OCI-LY7 (cell line): ENCODE results near the gene TNFAIP8L3.

Experiments
- EZH2phosphoT487 ChIP-seq: fragments of 200-600 bp; sonication (generic); IDR thresholded peaks from 2 replicates; pipeline ENCODE4 v1.6.1; 2018; ENCODE audit warnings: low read depth, borderline replicate concordance, mild to moderate bottlenecking, mixed run types, antibody characterized with exemption, low read length, moderate library complexity, mixed read lengths
- TF ChIP-seq, protein P1 (sequence below): fragments of 200-600 bp; sonication (generic); conservative IDR thresholded peaks from 2 replicates; pipeline ENCODE4 v1.5.1; 2014; ENCODE audit warnings: mild to moderate bottlenecking, antibody characterized with exemption, low read length, moderate library complexity, mixed read lengths

DNA sequence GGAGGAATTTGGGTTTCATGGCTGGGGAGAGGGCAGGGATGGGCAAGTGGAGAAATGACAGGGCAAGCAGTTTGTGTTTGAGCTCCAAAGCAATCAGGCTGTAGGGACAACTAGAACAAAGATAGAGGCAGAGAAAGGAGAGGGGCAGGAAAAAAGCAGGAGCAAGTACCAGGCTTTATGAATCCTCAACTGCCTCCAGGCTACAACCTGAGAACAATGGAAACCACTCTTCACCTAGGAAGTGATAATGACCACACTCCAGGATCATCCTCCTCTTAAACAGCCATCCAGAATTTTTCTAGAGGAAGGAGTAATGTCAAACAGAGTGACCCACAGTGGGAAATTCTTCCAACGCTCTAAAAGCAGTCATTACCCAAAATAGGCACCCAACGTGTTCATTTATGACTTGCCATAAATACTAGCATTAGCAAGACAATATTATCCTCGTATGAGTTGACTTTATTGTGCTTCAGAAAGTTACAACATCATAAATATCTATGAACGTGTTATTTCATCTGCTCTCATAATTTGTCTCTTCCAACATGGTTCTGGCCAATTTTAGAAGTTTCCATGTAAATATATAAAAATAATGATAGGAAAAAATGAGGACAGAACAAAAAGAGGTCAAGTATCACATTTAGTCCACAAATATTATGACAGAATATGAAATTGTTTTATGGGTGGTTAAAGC, 50.5 kb downstream of the TNFAIP8L3 start:
- TF ChIP-seq, protein P1, sequence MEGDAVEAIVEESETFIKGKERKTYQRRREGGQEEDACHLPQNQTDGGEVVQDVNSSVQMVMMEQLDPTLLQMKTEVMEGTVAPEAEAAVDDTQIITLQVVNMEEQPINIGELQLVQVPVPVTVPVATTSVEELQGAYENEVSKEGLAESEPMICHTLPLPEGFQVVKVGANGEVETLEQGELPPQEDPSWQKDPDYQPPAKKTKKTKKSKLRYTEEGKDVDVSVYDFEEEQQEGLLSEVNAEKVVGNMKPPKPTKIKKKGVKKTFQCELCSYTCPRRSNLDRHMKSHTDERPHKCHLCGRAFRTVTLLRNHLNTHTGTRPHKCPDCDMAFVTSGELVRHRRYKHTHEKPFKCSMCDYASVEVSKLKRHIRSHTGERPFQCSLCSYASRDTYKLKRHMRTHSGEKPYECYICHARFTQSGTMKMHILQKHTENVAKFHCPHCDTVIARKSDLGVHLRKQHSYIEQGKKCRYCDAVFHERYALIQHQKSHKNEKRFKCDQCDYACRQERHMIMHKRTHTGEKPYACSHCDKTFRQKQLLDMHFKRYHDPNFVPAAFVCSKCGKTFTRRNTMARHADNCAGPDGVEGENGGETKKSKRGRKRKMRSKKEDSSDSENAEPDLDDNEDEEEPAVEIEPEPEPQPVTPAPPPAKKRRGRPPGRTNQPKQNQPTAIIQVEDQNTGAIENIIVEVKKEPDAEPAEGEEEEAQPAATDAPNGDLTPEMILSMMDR, result no peak
- TF ChIP-seq EZH2phosphoT487, result no peak
